ENCODE measurements around the gene RAX2.

RAX2 gene

GRCh38 chr19:3751236-3751635 lies 20.8 kb downstream of the RAX2 start:
- Histone ChIP-seq H3K9ac (ENCODE audit: low read depth, low read length) (no peak overlapping the region), H3K4me3 (ENCODE audit: low read length) (no peak overlapping the region), H3K36me3 (ENCODE audit: insufficient read depth, low read length) (peaks cover 9% of the 10 kb centered on the region)

GRCh38 chr19:3750211-3750610 lies 21.8 kb downstream of the RAX2 start:
- Histone ChIP-seq H3K4me1 (ENCODE audit: control insufficient read depth, insufficient read depth, low read length) (no peaks in the 10 kb centered on the region), H3K4me3 (ENCODE audit: low read length) (no peak overlapping the region), H3K4me2 (ENCODE audit: low read length) (no peak overlapping the region), H3K9me3 (replicated peaks; ENCODE audit: low read length) (no peaks in the 10 kb centered on the region), H3K36me3 (ENCODE audit: insufficient read depth, low read length) (peaks cover 9% of the 10 kb centered on the region), H3K9ac (ENCODE audit: low read depth, low read length) (no peak overlapping the region), H3K27me3 (ENCODE audit: control insufficient read depth, insufficient read depth, low read length) (peaks cover 6% of the 10 kb centered on the region)

More at GRCh38 chr19:3751236-3751635, 20.8 kb downstream of the RAX2 start:
- Histone ChIP-seq H3K9me3 (replicated peaks; ENCODE audit: low read length) (no peaks in the 10 kb centered on the region), H3K27me3 (ENCODE audit: control insufficient read depth, insufficient read depth, low read length) (peaks cover 6% of the 10 kb centered on the region), H3K4me1 (ENCODE audit: control insufficient read depth, insufficient read depth, low read length) (no peaks in the 10 kb centered on the region), H3K4me2 (ENCODE audit: low read length) (no peak overlapping the region)

- H3K4me1 ChIP-seq (ENCODE audit: control insufficient read depth, insufficient read depth, low read length): no peaks in the 10 kb centered on the region
- no peak overlapping the region for H3K4me2 ChIP-seq (ENCODE audit: low read length)
- no peaks in the 10 kb centered on the region for H3K9me3 ChIP-seq (replicated peaks; ENCODE audit: low read length)
- H3K9ac ChIP-seq (ENCODE audit: low read depth, low read length): no peak overlapping the region
- peaks cover 6% of the 10 kb centered on the region for H3K27me3 ChIP-seq (ENCODE audit: control insufficient read depth, insufficient read depth, low read length)
- no peak overlapping the region for H3K4me3 ChIP-seq (ENCODE audit: low read length)
- peaks cover 9% of the 10 kb centered on the region for H3K36me3 ChIP-seq (ENCODE audit: insufficient read depth, low read length)
Measured at GRCh38 chr19:3748965-3749364, 23.1 kb downstream of the RAX2 start.

- H3K4me2 ChIP-seq (ENCODE audit: low read length): no peak overlapping the region
- no peaks in the 10 kb centered on the region for H3K9me3 ChIP-seq (replicated peaks; ENCODE audit: low read length)
- H3K4me1 ChIP-seq (ENCODE audit: control insufficient read depth, insufficient read depth, low read length): no peaks in the 10 kb centered on the region
- H3K36me3 ChIP-seq (ENCODE audit: insufficient read depth, low read length): peaks cover 9% of the 10 kb centered on the region
- no peak overlapping the region for H3K9ac ChIP-seq (ENCODE audit: low read depth, low read length)
- peaks cover 6% of the 10 kb centered on the region for H3K27me3 ChIP-seq (ENCODE audit: control insufficient read depth, insufficient read depth, low read length)
- H3K4me3 ChIP-seq (ENCODE audit: low read length): no peak overlapping the region
Measured at GRCh38 chr19:3746371-3747056, 25.5 kb downstream of the RAX2 start.

- Histone ChIP-seq H3K36me3 (ENCODE audit: insufficient read depth, low read length) (peaks cover 4% of the 10 kb centered on the region), H3K4me3 (ENCODE audit: low read length) (no peak overlapping the region), H3K9ac (ENCODE audit: low read depth, low read length) (no peak overlapping the region), H3K9me3 (replicated peaks; ENCODE audit: low read length) (no peaks in the 10 kb centered on the region), H3K27me3 (ENCODE audit: control insufficient read depth, insufficient read depth, low read length) (peaks cover 6% of the 10 kb centered on the region), H3K4me1 (ENCODE audit: control insufficient read depth, insufficient read depth, low read length) (no peaks in the 10 kb centered on the region), H3K4me2 (ENCODE audit: low read length) (no peak overlapping the region)
Measured at GRCh38 chr19:3745363-3746045, 26.5 kb downstream of the RAX2 start.

- Histone ChIP-seq H3K4me1 (ENCODE audit: control insufficient read depth, insufficient read depth, low read length) (no peaks in the 10 kb centered on the region), H3K4me2 (ENCODE audit: low read length) (no peak overlapping the region), H3K36me3 (ENCODE audit: insufficient read depth, low read length) (no peaks in the 10 kb centered on the region), H3K9ac (ENCODE audit: low read depth, low read length) (no peak overlapping the region), H3K4me3 (ENCODE audit: low read length) (no peak overlapping the region), H3K27me3 (ENCODE audit: control insufficient read depth, insufficient read depth, low read length) (peaks cover 7% of the 10 kb centered on the region), H3K9me3 (replicated peaks; ENCODE audit: low read length) (no peaks in the 10 kb centered on the region)
Measured at GRCh38 chr19:3743486-3743885, 28.5 kb downstream of the RAX2 start.

GRCh38 chr19:3740431-3740830 lies 31.6 kb downstream of the RAX2 start:
- no peak overlapping the region for H3K4me2 ChIP-seq (ENCODE audit: low read length)
- H3K4me1 ChIP-seq (ENCODE audit: control insufficient read depth, insufficient read depth, low read length): no peaks in the 10 kb centered on the region
- no peak overlapping the region for H3K9ac ChIP-seq (ENCODE audit: low read depth, low read length)
- H3K4me3 ChIP-seq (ENCODE audit: low read length): no peak overlapping the region
- H3K27me3 ChIP-seq (ENCODE audit: control insufficient read depth, insufficient read depth, low read length): peaks cover 24% of the 10 kb centered on the region
- no peaks in the 10 kb centered on the region for H3K9me3 ChIP-seq (replicated peaks; ENCODE audit: low read length)
- no peaks in the 10 kb centered on the region for H3K36me3 ChIP-seq (ENCODE audit: insufficient read depth, low read length)

- no peak overlapping the region for H3K4me3 ChIP-seq (ENCODE audit: low read length)
- no peaks in the 10 kb centered on the region for H3K9me3 ChIP-seq (replicated peaks; ENCODE audit: low read length)
- H3K4me1 ChIP-seq (ENCODE audit: control insufficient read depth, insufficient read depth, low read length): no peaks in the 10 kb centered on the region
- H3K9ac ChIP-seq (ENCODE audit: low read depth, low read length): no peak overlapping the region
- H3K27me3 ChIP-seq (ENCODE audit: control insufficient read depth, insufficient read depth, low read length): peaks cover 27% of the 10 kb centered on the region
- H3K4me2 ChIP-seq (ENCODE audit: low read length): no peak overlapping the region
- H3K36me3 ChIP-seq (ENCODE audit: insufficient read depth, low read length): no peaks in the 10 kb centered on the region
Measured at GRCh38 chr19:3738477-3739220, 33.4 kb downstream of the RAX2 start.

GRCh38 chr19:3737487-3738205 lies 34.4 kb downstream of the RAX2 start:
- Histone ChIP-seq H3K4me1 (ENCODE audit: control insufficient read depth, insufficient read depth, low read length) (no peaks in the 10 kb centered on the region), H3K27me3 (ENCODE audit: control insufficient read depth, insufficient read depth, low read length) (peaks cover 27% of the 10 kb centered on the region), H3K4me3 (ENCODE audit: low read length) (no peak overlapping the region), H3K9ac (ENCODE audit: low read depth, low read length) (no peak overlapping the region), H3K4me2 (ENCODE audit: low read length) (no peak overlapping the region), H3K9me3 (replicated peaks; ENCODE audit: low read length) (no peaks in the 10 kb centered on the region), H3K36me3 (ENCODE audit: insufficient read depth, low read length) (no peaks in the 10 kb centered on the region)

- H3K9me3 ChIP-seq (replicated peaks; ENCODE audit: low read length): no peaks in the 10 kb centered on the region
- no peak overlapping the region for H3K9ac ChIP-seq (ENCODE audit: low read depth, low read length)
- H3K36me3 ChIP-seq (ENCODE audit: insufficient read depth, low read length): no peaks in the 10 kb centered on the region
- no peak overlapping the region for H3K4me2 ChIP-seq (ENCODE audit: low read length)
- no peaks in the 10 kb centered on the region for H3K4me1 ChIP-seq (ENCODE audit: control insufficient read depth, insufficient read depth, low read length)
- H3K4me3 ChIP-seq (ENCODE audit: low read length): no peak overlapping the region
- peaks cover 27% of the 10 kb centered on the region for H3K27me3 ChIP-seq (ENCODE audit: control insufficient read depth, insufficient read depth, low read length)
Measured at GRCh38 chr19:3736106-3736724, 35.8 kb downstream of the RAX2 start.

GRCh38 chr19:3734310-3734600 lies 37.8 kb downstream of the RAX2 start:
- no peaks in the 10 kb centered on the region for H3K4me1 ChIP-seq (ENCODE audit: control insufficient read depth, insufficient read depth, low read length)
- H3K4me3 ChIP-seq (ENCODE audit: low read length): no peak overlapping the region
- H3K9me3 ChIP-seq (replicated peaks; ENCODE audit: low read length): no peaks in the 10 kb centered on the region
- H3K36me3 ChIP-seq (ENCODE audit: insufficient read depth, low read length): no peaks in the 10 kb centered on the region
- peaks cover 27% of the 10 kb centered on the region for H3K27me3 ChIP-seq (ENCODE audit: control insufficient read depth, insufficient read depth, low read length)
- no peak overlapping the region for H3K9ac ChIP-seq (ENCODE audit: low read depth, low read length)
- H3K4me2 ChIP-seq (ENCODE audit: low read length): no peak overlapping the region

All from skeletal muscle satellite cell (primary cell).